ENCODE results near the gene MTERF4.

The MTERF4 gene

DNA sequence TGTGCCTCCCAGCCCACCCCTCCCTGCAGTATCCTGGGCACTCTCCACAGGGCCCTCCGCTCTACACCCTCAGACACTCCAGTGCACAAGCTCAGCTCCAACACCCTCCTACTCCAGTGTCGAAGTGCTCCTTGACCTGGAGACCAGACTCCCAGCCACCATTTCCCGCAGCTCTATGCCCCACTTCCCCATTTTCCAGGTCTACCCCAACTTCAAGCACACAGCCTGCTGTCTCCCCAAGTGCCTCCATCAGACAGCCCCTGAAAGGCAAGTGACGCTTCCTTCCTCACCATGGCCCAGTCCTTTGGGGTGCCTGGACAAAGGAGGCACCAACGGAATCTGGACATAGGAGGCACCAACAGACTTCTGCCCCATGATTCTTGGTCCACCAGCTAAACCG lies 40.0 kb upstream of the MTERF4 start:
- H3K36me3 ChIP-seq (ENCODE audit: control insufficient read depth in 1 of 2, insufficient read depth in 2 of 2, low read length in 2 of 2): peaks cover 5 to 21% of the 10 kb centered on the region in 2 donors
- no peaks in the 10 kb centered on the region for H3K9me3 ChIP-seq (ENCODE audit: control insufficient read depth in 1 of 2, low read length in 2 of 2)
- no peak overlapping the region for H3K4me3 ChIP-seq (ENCODE audit: low read depth in 1 of 2, low read length in 2 of 2)
- no peaks in the 10 kb centered on the region for H3K4me1 ChIP-seq (ENCODE audit: control insufficient read depth in 1 of 2, insufficient read depth in 2 of 2, low read length in 2 of 2)
- no peak overlapping the region for H3K27ac ChIP-seq (ENCODE audit: low read depth, low read length)
- no peak overlapping the region for H3K9ac ChIP-seq (ENCODE audit: low read depth in 1 of 2, low read length in 2 of 2)
- H3K27me3 ChIP-seq (ENCODE audit: control insufficient read depth in 1 of 2, insufficient read depth in 2 of 2, low read length in 2 of 2): no peaks in the 10 kb centered on the region

GRCh38 chr2:241141214-241141770 lies 39.2 kb upstream of the MTERF4 start:
- peaks cover 0 to 1% of the 10 kb centered on the region in 2 donors for H3K4me1 ChIP-seq (ENCODE audit: control insufficient read depth in 1 of 2, insufficient read depth in 2 of 2, low read length in 2 of 2)
- H3K27ac ChIP-seq (ENCODE audit: low read depth, low read length): no peak overlapping the region
- peaks cover 5 to 27% of the 10 kb centered on the region in 2 donors for H3K36me3 ChIP-seq (ENCODE audit: control insufficient read depth in 1 of 2, insufficient read depth in 2 of 2, low read length in 2 of 2)
- no peaks in the 10 kb centered on the region for H3K9me3 ChIP-seq (ENCODE audit: control insufficient read depth in 1 of 2, low read length in 2 of 2)
- no peak overlapping the region for H3K4me3 ChIP-seq (ENCODE audit: low read depth in 1 of 2, low read length in 2 of 2)
- no peaks in the 10 kb centered on the region for H3K27me3 ChIP-seq (ENCODE audit: control insufficient read depth in 1 of 2, insufficient read depth in 2 of 2, low read length in 2 of 2)
- H3K9ac ChIP-seq (ENCODE audit: low read depth in 1 of 2, low read length in 2 of 2): no peak overlapping the region

GRCh38 chr2:241140445-241140840 lies 38.4 kb upstream of the MTERF4 start:
- H3K9me3 ChIP-seq (ENCODE audit: control insufficient read depth in 1 of 2, low read length in 2 of 2): no peaks in the 10 kb centered on the region

GRCh38 chr2:241139531-241140444 lies 37.7 kb upstream of the MTERF4 start:
- Histone ChIP-seq H3K4me1 (ENCODE audit: control insufficient read depth in 1 of 2, insufficient read depth in 2 of 2, low read length in 2 of 2) (peaks cover 5 to 10% of the 10 kb centered on the region in 2 donors), H3K9ac (ENCODE audit: low read depth in 1 of 2, low read length in 2 of 2) (no peak overlapping the region), H3K27ac (ENCODE audit: low read depth, low read length) (no peak overlapping the region), H3K27me3 (ENCODE audit: control insufficient read depth in 1 of 2, insufficient read depth in 2 of 2, low read length in 2 of 2) (no peaks in the 10 kb centered on the region), H3K9me3 (ENCODE audit: control insufficient read depth in 1 of 2, low read length in 2 of 2) (no peaks in the 10 kb centered on the region), H3K4me3 (ENCODE audit: low read depth in 1 of 2, low read length in 2 of 2) (no peak overlapping the region), H3K36me3 (ENCODE audit: control insufficient read depth in 1 of 2, insufficient read depth in 2 of 2, low read length in 2 of 2) (peaks cover 5 to 33% of the 10 kb centered on the region in 2 donors)

More at GRCh38 chr2:241140445-241140840, 38.4 kb upstream of the MTERF4 start:
- Histone ChIP-seq H3K4me3 (ENCODE audit: low read depth in 1 of 2, low read length in 2 of 2) (no peak overlapping the region), H3K4me1 (ENCODE audit: control insufficient read depth in 1 of 2, insufficient read depth in 2 of 2, low read length in 2 of 2) (peaks cover 5 to 7% of the 10 kb centered on the region in 2 donors), H3K27ac (ENCODE audit: low read depth, low read length) (no peak overlapping the region), H3K9ac (ENCODE audit: low read depth in 1 of 2, low read length in 2 of 2) (no peak overlapping the region), H3K36me3 (ENCODE audit: control insufficient read depth in 1 of 2, insufficient read depth in 2 of 2, low read length in 2 of 2) (peaks cover 5 to 29% of the 10 kb centered on the region in 2 donors), H3K27me3 (ENCODE audit: control insufficient read depth in 1 of 2, insufficient read depth in 2 of 2, low read length in 2 of 2) (no peaks in the 10 kb centered on the region)

DNA sequence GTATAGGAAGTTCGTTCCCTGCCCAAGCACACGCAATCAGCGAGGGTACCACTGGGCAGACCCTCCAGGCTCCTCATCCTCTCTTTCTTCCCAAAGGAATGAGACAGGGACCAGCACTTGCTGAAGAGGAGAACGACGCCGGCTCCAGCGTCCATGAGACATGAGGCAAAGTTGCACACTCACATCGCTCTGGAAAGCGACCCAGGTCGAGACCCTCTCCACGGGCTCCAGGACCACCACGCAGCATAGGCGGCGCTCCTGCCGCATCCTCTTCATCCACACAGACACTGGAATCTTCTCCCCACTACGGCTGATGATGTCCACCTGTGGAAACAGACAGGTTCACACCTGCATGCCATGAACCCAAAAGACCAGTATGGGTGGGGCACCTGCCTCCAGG lies 36.4 kb upstream of the MTERF4 start:
- peaks cover 5 to 33% of the 10 kb centered on the region in 2 donors for H3K36me3 ChIP-seq (ENCODE audit: control insufficient read depth in 1 of 2, insufficient read depth in 2 of 2, low read length in 2 of 2)

DNA sequence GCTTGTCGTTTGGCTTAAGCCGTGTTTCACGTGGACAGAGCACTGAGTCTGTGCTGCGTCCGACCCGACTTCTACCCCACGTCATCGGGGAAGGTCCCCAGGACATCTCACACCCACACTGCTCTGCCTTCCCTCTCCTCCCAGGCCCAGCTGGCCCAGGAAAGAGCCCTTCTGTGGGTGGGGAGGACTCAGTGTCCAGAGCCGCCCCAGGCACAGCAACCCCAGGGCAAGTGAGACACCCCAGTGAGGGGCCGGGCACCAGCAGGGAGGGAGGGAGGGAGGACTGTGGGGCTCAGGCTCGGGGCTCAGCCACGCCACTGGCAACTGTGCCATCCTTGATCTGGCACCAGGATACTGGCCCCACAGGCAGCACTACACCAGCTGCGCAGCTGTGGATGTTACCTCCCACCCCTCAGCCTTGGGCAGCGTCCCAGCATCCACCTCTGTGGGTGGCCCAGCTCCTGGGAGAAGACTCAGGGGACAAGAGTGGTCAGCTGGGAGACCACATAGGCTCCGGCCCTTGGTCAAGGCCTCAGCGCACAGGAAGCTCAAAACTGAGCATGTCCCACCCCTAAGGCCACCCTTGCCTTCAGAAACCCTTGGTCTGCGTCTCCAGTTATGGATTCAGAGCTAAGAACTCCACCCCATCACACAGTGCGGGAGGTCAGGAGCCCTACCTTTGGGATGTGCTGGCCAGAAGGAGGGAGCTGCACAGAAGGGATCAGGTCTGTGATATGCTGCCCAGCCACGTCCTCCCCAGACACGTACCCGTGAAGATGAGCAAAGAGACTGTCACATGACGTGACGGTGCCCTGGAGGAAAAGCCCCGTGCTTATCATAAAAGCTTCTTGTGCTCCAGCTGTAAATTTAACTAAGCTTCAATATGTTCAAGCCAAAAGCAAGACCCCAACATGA lies 35.4 kb upstream of the MTERF4 start:
- Histone ChIP-seq H3K4me3 (ENCODE audit: low read depth in 1 of 2, low read length in 2 of 2) (no peak overlapping the region), H3K27ac (ENCODE audit: low read depth, low read length) (no peak overlapping the region), H3K9ac (ENCODE audit: low read depth in 1 of 2, low read length in 2 of 2) (no peak overlapping the region), H3K36me3 (ENCODE audit: control insufficient read depth in 1 of 2, insufficient read depth in 2 of 2, low read length in 2 of 2) (peaks cover 5 to 39% of the 10 kb centered on the region in 2 donors), H3K27me3 (ENCODE audit: control insufficient read depth in 1 of 2, insufficient read depth in 2 of 2, low read length in 2 of 2) (no peaks in the 10 kb centered on the region), H3K9me3 (ENCODE audit: control insufficient read depth in 1 of 2, low read length in 2 of 2) (no peaks in the 10 kb centered on the region), H3K4me1 (ENCODE audit: control insufficient read depth in 1 of 2, insufficient read depth in 2 of 2, low read length in 2 of 2) (peaks cover 5 to 10% of the 10 kb centered on the region in 2 donors)

More for the DNA sequence above, 36.4 kb upstream of the MTERF4 start:
- H3K27ac ChIP-seq (ENCODE audit: low read depth, low read length): no peak overlapping the region
- no peak overlapping the region for H3K4me3 ChIP-seq (ENCODE audit: low read depth in 1 of 2, low read length in 2 of 2)
- no peaks in the 10 kb centered on the region for H3K27me3 ChIP-seq (ENCODE audit: control insufficient read depth in 1 of 2, insufficient read depth in 2 of 2, low read length in 2 of 2)
- H3K4me1 ChIP-seq (ENCODE audit: control insufficient read depth in 1 of 2, insufficient read depth in 2 of 2, low read length in 2 of 2): peaks cover 5 to 10% of the 10 kb centered on the region in 2 donors
- no peaks in the 10 kb centered on the region for H3K9me3 ChIP-seq (ENCODE audit: control insufficient read depth in 1 of 2, low read length in 2 of 2)
- H3K9ac ChIP-seq (ENCODE audit: low read depth in 1 of 2, low read length in 2 of 2): no peak overlapping the region

DNA sequence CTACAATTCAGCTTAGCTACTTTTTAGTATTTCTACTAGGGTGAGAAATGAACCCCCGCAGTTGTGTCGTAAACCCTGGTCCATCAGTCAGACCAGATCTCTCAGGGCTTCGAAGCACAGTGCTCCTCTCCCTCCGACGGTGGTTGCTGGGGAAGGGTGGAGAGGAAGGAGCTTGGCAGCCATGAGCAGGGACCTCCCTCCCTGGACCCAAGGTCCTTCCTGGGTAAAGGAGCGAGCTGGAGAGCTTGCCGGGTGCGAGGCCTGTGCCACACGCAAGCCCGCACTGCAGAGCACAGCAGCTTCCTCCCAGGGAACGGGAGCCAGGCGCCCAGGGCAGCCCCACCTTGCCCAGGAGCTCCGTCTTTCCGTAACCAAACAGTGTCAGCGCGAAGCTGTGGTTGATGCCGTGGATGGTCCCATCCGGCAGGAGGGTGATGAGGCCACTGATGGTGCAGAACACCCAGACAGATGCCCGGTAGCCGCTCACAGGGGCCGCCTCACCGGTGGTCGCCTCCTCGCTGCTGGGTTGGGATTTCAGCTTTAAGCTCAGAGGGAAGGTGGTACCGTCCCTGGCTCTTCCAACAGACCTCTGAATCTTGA lies 34.7 kb upstream of the MTERF4 start:
- Histone ChIP-seq H3K27me3 (ENCODE audit: control insufficient read depth in 1 of 2, insufficient read depth in 2 of 2, low read length in 2 of 2) (no peaks in the 10 kb centered on the region), H3K27ac (ENCODE audit: low read depth, low read length) (no peak overlapping the region)

DNA sequence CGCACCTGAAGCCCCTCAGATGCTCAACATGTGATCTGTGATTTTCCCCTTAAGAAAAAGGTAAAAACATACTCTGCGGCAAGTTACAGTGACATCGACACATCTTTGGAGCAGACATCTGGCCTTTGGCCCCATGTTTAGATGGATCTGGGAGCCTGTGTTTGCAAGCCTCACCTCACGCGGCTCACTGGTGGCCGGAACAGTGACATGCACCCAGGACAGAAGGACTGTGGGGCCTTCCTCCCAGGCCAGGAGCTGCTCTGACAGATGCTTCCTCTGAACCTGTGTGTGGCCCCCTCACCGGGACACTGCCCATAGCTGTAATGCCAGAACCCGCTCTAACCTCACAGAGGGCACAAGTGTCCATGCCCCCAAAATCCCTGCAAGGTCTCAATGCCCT lies 34.1 kb upstream of the MTERF4 start:
- Histone ChIP-seq H3K9ac (ENCODE audit: low read depth in 1 of 2, low read length in 2 of 2) (no peak overlapping the region), H3K4me3 (ENCODE audit: low read depth in 1 of 2, low read length in 2 of 2) (no peak overlapping the region), H3K4me1 (ENCODE audit: control insufficient read depth in 1 of 2, insufficient read depth in 2 of 2, low read length in 2 of 2) (peaks cover 5 to 10% of the 10 kb centered on the region in 2 donors), H3K27ac (ENCODE audit: low read depth, low read length) (no peak overlapping the region), H3K36me3 (ENCODE audit: control insufficient read depth in 1 of 2, insufficient read depth in 2 of 2, low read length in 2 of 2) (peaks cover 5 to 39% of the 10 kb centered on the region in 2 donors), H3K9me3 (ENCODE audit: control insufficient read depth in 1 of 2, low read length in 2 of 2) (no peaks in the 10 kb centered on the region), H3K27me3 (ENCODE audit: control insufficient read depth in 1 of 2, insufficient read depth in 2 of 2, low read length in 2 of 2) (no peaks in the 10 kb centered on the region)

More for the DNA sequence above, 34.7 kb upstream of the MTERF4 start:
- H3K9me3 ChIP-seq (ENCODE audit: control insufficient read depth in 1 of 2, low read length in 2 of 2): no peaks in the 10 kb centered on the region
- peaks cover 5 to 39% of the 10 kb centered on the region in 2 donors for H3K36me3 ChIP-seq (ENCODE audit: control insufficient read depth in 1 of 2, insufficient read depth in 2 of 2, low read length in 2 of 2)
- no peak overlapping the region for H3K4me3 ChIP-seq (ENCODE audit: low read depth in 1 of 2, low read length in 2 of 2)
- peaks cover 5 to 10% of the 10 kb centered on the region in 2 donors for H3K4me1 ChIP-seq (ENCODE audit: control insufficient read depth in 1 of 2, insufficient read depth in 2 of 2, low read length in 2 of 2)
- no peak overlapping the region for H3K9ac ChIP-seq (ENCODE audit: low read depth in 1 of 2, low read length in 2 of 2)

GRCh38 chr2:241135737-241136136 lies 33.6 kb upstream of the MTERF4 start:
- Histone ChIP-seq H3K4me1 (ENCODE audit: control insufficient read depth in 1 of 2, insufficient read depth in 2 of 2, low read length in 2 of 2) (peaks cover 5 to 10% of the 10 kb centered on the region in 2 donors), H3K27ac (ENCODE audit: low read depth, low read length) (no peak overlapping the region), H3K9ac (ENCODE audit: low read depth in 1 of 2, low read length in 2 of 2) (no peak overlapping the region), H3K4me3 (ENCODE audit: low read depth in 1 of 2, low read length in 2 of 2) (no peak overlapping the region), H3K27me3 (ENCODE audit: control insufficient read depth in 1 of 2, insufficient read depth in 2 of 2, low read length in 2 of 2) (no peaks in the 10 kb centered on the region), H3K9me3 (ENCODE audit: control insufficient read depth in 1 of 2, low read length in 2 of 2) (no peaks in the 10 kb centered on the region), H3K36me3 (ENCODE audit: control insufficient read depth in 1 of 2, insufficient read depth in 2 of 2, low read length in 2 of 2) (peaks cover 5 to 39% of the 10 kb centered on the region in 2 donors)
